GM23338 (cell line): ENCODE results near the gene NRG3. TPM values are rescaled to one million over a fixed set of nuclear protein-coding genes. Genes with fewer than 3 reads are reported as not detected.

Source experiments
- ATAC-seq: fragments of 200-7000 bp; cut with Tn5 transposase; 3 replicates; pipeline ENCODE4 v1.9.1; 2020
- DNase-seq: peaks from one replicate; pipeline ENCODE4 v3.0.0-alpha.2; 2015; ENCODE audit warnings: low spot score
- H2AFZ ChIP-seq: fragments of 200-600 bp; sonication (generic); 2 replicates; pipeline ENCODE4 v1.8.0; 2016; ENCODE audit warnings: antibody characterized with exemption, mild to moderate bottlenecking, moderate library complexity
- H3F3A ChIP-seq: fragments of 200-600 bp; sonication (generic); replicated peaks from 2 replicates; pipeline ENCODE4 v1.8.0; 2017; ENCODE audit warnings: antibody characterized with exemption, mixed run types, low read depth
- H3K27ac ChIP-seq: fragments of 200-600 bp; sonication (generic); 2 replicates; pipeline ENCODE4 v1.6.1; 2016; ENCODE audit warnings: low read depth
- H3K27me3 ChIP-seq: fragments of 200-600 bp; sonication (generic); 2 replicates; pipeline ENCODE4 v1.8.0; 2016; ENCODE audit warnings: mild to moderate bottlenecking, mixed run types, moderate library complexity; ENCODE audit not compliant: insufficient read depth
- H3K36me3 ChIP-seq: fragments of 200-600 bp; sonication (generic); 2 replicates; pipeline ENCODE4 v1.8.0; 2016; ENCODE audit warnings: mild to moderate bottlenecking; ENCODE audit not compliant: insufficient read depth
- H3K4me1 ChIP-seq: fragments of 200-600 bp; sonication (generic); 2 replicates; pipeline ENCODE4 v1.8.0; 2016; ENCODE audit warnings: mild to moderate bottlenecking, moderate library complexity; ENCODE audit not compliant: insufficient read depth
- H3K4me2 ChIP-seq: fragments of 200-600 bp; sonication (generic); 2 replicates; pipeline ENCODE4 v1.7.1; 2017; ENCODE audit warnings: mixed run types
- H3K4me3 ChIP-seq: fragments of 200-600 bp; sonication (generic); 2 replicates; pipeline ENCODE4 v1.6.1; 2016; ENCODE audit warnings: mixed run types
- H3K79me2 ChIP-seq: fragments of 200-600 bp; sonication (generic); replicated peaks from 2 replicates; pipeline ENCODE4 v1.8.0; 2017; ENCODE audit warnings: mild to moderate bottlenecking; ENCODE audit not compliant: insufficient read depth
- H3K9me2 ChIP-seq: fragments of 200-600 bp; sonication (generic); 2 replicates; pipeline ENCODE4 v1.8.0; 2017; ENCODE audit not compliant: insufficient read depth
- H4K20me1 ChIP-seq: fragments of 200-600 bp; sonication (generic); replicated peaks from 2 replicates; pipeline ENCODE4 v1.8.0; 2017; ENCODE audit warnings: mild to moderate bottlenecking; ENCODE audit not compliant: insufficient read depth
- H3K27ac Mint-ChIP-seq: 2 replicates; pipeline ENCODE4 v1.8.0; 2020; ENCODE audit warnings: inconsistent platforms, mild to moderate bottlenecking, moderate library complexity, mixed read lengths
- H3K27me3 Mint-ChIP-seq: 3 replicates; pipeline ENCODE4 v1.8.0; 2022; ENCODE audit warnings: low read depth, mild to moderate bottlenecking, moderate library complexity, mixed read lengths, inconsistent platforms; ENCODE audit not compliant: insufficient read depth, poor library complexity
- H3K36me3 Mint-ChIP-seq: 3 replicates; pipeline ENCODE4 v1.8.0; 2021; ENCODE audit warnings: low read depth, mild to moderate bottlenecking, inconsistent platforms, moderate library complexity, mixed read lengths
- H3K4me1 Mint-ChIP-seq: 3 replicates; pipeline ENCODE4 v1.8.0; 2020; ENCODE audit warnings: mild to moderate bottlenecking, inconsistent platforms, mixed read lengths
- H3K4me3 Mint-ChIP-seq: 3 replicates; pipeline ENCODE4 v1.8.0; 2021; ENCODE audit warnings: moderate library complexity, mild to moderate bottlenecking, inconsistent platforms, mixed read lengths
- H3K9me3 Mint-ChIP-seq: 3 replicates; pipeline ENCODE4 v1.8.0; 2020; ENCODE audit warnings: moderate library complexity, mild to moderate bottlenecking, inconsistent platforms, mixed read lengths
- CREB1 ChIP-seq: fragments of 250-450 bp; sonication (Bioruptor Pico); IDR thresholded peaks from 2 replicates; pipeline ENCODE4 v1.5.0; 2020; ENCODE audit warnings: low read depth, mild to moderate bottlenecking, moderate library complexity
- CTCF ChIP-seq, 2 experiments: fragments of 200-600 bp in 1 of 2; sonication (generic) in 1 of 2; conservative IDR thresholded peaks; 2 replicates each; pipeline versions ENCODE4 v1.5.1 to v1.6.1; 2016 to 2017; ENCODE audit warnings: antibody characterized with exemption in 2 of 2, low read depth in 2 of 2, mild to moderate bottlenecking in 2 of 2, moderate library complexity in 1 of 2
- ETS1 ChIP-seq: IDR thresholded peaks from 2 replicates; pipeline ENCODE4 v1.6.1; 2016; ENCODE audit warnings: antibody characterized with exemption
- EZH2 ChIP-seq: fragments of 200-600 bp; sonication (generic); IDR thresholded peaks from one replicate; pipeline ENCODE4 v1.8.0; 2017; ENCODE audit warnings: antibody characterized with exemption, mild to moderate bottlenecking, low read depth; ENCODE audit not compliant: unreplicated experiment
- EZH2phosphoT487 ChIP-seq: fragments of 200-600 bp; sonication (generic); IDR thresholded peaks from one replicate; pipeline ENCODE4 v1.8.1; 2018; ENCODE audit warnings: antibody characterized with exemption; ENCODE audit not compliant: unreplicated experiment
- JUNB ChIP-seq: IDR thresholded peaks from one replicate; pipeline ENCODE4 v1.6.1; 2016; ENCODE audit warnings: antibody characterized with exemption; ENCODE audit not compliant: unreplicated experiment
- NANOG ChIP-seq: IDR thresholded peaks from 2 replicates; pipeline ENCODE4 v1.6.1; 2016; ENCODE audit warnings: antibody characterized with exemption, borderline replicate concordance
- POLR2AphosphoS5 ChIP-seq: IDR thresholded peaks from 2 replicates; pipeline ENCODE4 v1.6.1; 2016; ENCODE audit warnings: antibody characterized with exemption, low read depth
- STAT1 ChIP-seq: IDR thresholded peaks from one replicate; pipeline ENCODE4 v1.6.1; 2016; ENCODE audit warnings: antibody characterized with exemption; ENCODE audit not compliant: unreplicated experiment
- ZNF114 ChIP-seq: fragments of 250-450 bp; sonication (Bioruptor Pico); IDR thresholded peaks from 2 replicates; pipeline ENCODE4 v1.5.0; 2020; ENCODE audit warnings: mild to moderate bottlenecking, moderate library complexity
- ZNF331 ChIP-seq: fragments of 250-450 bp; sonication (Bioruptor Pico); IDR thresholded peaks from 2 replicates; pipeline ENCODE4 v1.5.0; 2020; ENCODE audit warnings: low read depth, mild to moderate bottlenecking, moderate library complexity
- polyA plus RNA-seq: library from polyadenylated mRNA; unstranded; fragments of >200 nt; fragmentation: Nextera tagmentation; extraction: Ambion mirVana; gene quantifications from 2 replicates; pipeline ENCODE4 v1.2.1, GENCODE V29; 2016
- total RNA-seq: library from RNA; depleted of rRNA; stranded (reverse); fragments of >200 nt; shearing (Covaris generic); gene quantifications from 2 replicates; pipeline ENCODE4 v1.2.3, GENCODE V29; 2014

NRG3 gene
- total and polyA plus RNA-seq, 2 experiments from 2014 or later = 1.9 to 3.9 TPM

GRCh38 chr10:83012866-83013265 is 1137.9 kb downstream of the NRG3 start:
- no peak overlapping the region for H3K4me2 ChIP-seq
- H3K4me3 ChIP-seq = no peak overlapping the region
- H2AFZ ChIP-seq = peak overlapping the region; percentile 72; the same call in 1 of the 2 replicates

GRCh38 chr10:83017076-83017867 is 1142.3 kb downstream of the NRG3 start:
- Histone ChIP-seq H3K4me2 (no peak overlapping the region), H3K27me3 (no peaks in the 10 kb centered on the region), H3K36me3 (no peaks in the 10 kb centered on the region), H3F3A (no peaks in the 10 kb centered on the region), H3K9me2 (0 out of 2 replicates have a peak, but pooled peaks cover 3% of the 10 kb centered on the region), H3K79me2 (no peaks in the 10 kb centered on the region), H3K4me1 (peaks cover 6% of the 10 kb centered on the region; the same call in 1 of the 2 replicates), H3K27ac (no peak overlapping the region), H3K4me3 (no peak overlapping the region), H2AFZ (no peak overlapping the region), H4K20me1 (no peaks in the 10 kb centered on the region)
- Mint-ChIP-seq H3K36me3 (peaks cover 9% of the 10 kb centered on the region; the same call in 2 of the 3 replicates), H3K4me3 (no peak overlapping the region), H3K27ac (no peak overlapping the region), H3K9me3 (peaks cover 21% of the 10 kb centered on the region; the same call in 2 of the 3 replicates), H3K4me1 (peaks cover 12% of the 10 kb centered on the region), H3K27me3 (peaks cover 1% of the 10 kb centered on the region)
- DNase-seq (no peak), ATAC-seq (no peak)
- no peak for TF ChIP-seq ZNF331 (CRISPR knock-in tag)
- TF ChIP-seq POLR2AphosphoS5 = no peak
- no peak for TF ChIP-seq EZH2phosphoT487
- no peak for TF ChIP-seq ZNF114
- TF ChIP-seq JUNB = no peak
- no peak for TF ChIP-seq STAT1
- TF ChIP-seq EZH2 = no peak
- TF ChIP-seq NANOG = no peak

More at GRCh38 chr10:83012866-83013265, 1137.9 kb downstream of the NRG3 start:
- H3K36me3 Mint-ChIP-seq = no peaks in the 10 kb centered on the region
- no peaks in the 10 kb centered on the region for H3K27me3 ChIP-seq
- no peak overlapping the region for H3K4me3 Mint-ChIP-seq
- H3K9me3 Mint-ChIP-seq = no peaks in the 10 kb centered on the region
- no peak overlapping the region for H3K27ac ChIP-seq
- no peak for TF ChIP-seq POLR2AphosphoS5
- no peak for TF ChIP-seq STAT1
- TF ChIP-seq CREB1 = no peak
- no peak for TF ChIP-seq ZNF114
- TF ChIP-seq CTCF (conservative IDR thresholded peaks at IDR 0.05; ENCODE audit: low read depth in 2 of 2) = no peak
- no peak for TF ChIP-seq ETS1
- peaks cover 13% of the 10 kb centered on the region for H3K4me1 Mint-ChIP-seq
- ATAC-seq (0 out of 3 replicates have a peak, but pooled peaks have one; percentile 26), DNase-seq (no peak)
- H3F3A ChIP-seq = no peaks in the 10 kb centered on the region
- H4K20me1 ChIP-seq = no peaks in the 10 kb centered on the region
- H3K36me3 ChIP-seq = no peaks in the 10 kb centered on the region
- peak overlapping the region; percentile 45; the same call in 1 of the 2 replicates for H3K27ac Mint-ChIP-seq
- no peaks in the 10 kb centered on the region for H3K27me3 Mint-ChIP-seq
- 0 out of 2 replicates have a peak, but pooled peaks cover 3% of the 10 kb centered on the region for H3K9me2 ChIP-seq
- no peaks in the 10 kb centered on the region for H3K79me2 ChIP-seq
- peaks cover 6% of the 10 kb centered on the region; the same call in 1 of the 2 replicates for H3K4me1 ChIP-seq
